ENCODE measurements around the gene DENND11.

DENND11 gene

GRCh38 chr7:141685285-141686023 lies 16.5 kb downstream of the DENND11 start:
- DNase-seq (ENCODE audit: low read depth): no peak

- no peak for DNase-seq (ENCODE audit: low read depth)
These were observed 23.0 kb downstream of the DENND11 start for GRCh38 chr7:141679014-141679413.

GRCh38 chr7:141676618-141677017 lies 25.3 kb downstream of the DENND11 start:
- no peak for DNase-seq (ENCODE audit: low read depth)

- no peak for DNase-seq (ENCODE audit: low read depth)
These were observed 26.3 kb downstream of the DENND11 start for GRCh38 chr7:141675436-141676215.

- DNase-seq (ENCODE audit: low read depth): no peak
These were observed 27.3 kb downstream of the DENND11 start for GRCh38 chr7:141674702-141675101.

GRCh38 chr7:141674171-141674671 lies 27.7 kb downstream of the DENND11 start:
- no peak for DNase-seq (ENCODE audit: low read depth)

- no peak for DNase-seq (ENCODE audit: low read depth)
These were observed 28.6 kb downstream of the DENND11 start for GRCh38 chr7:141673346-141673745.

GRCh38 chr7:141671705-141672496 lies 30.1 kb downstream of the DENND11 start:
- no peak for DNase-seq (ENCODE audit: low read depth)

GRCh38 chr7:141668853-141669252 lies 33.1 kb downstream of the DENND11 start:
- no peak for DNase-seq (ENCODE audit: low read depth)

- DNase-seq (ENCODE audit: low read depth): no peak
These were observed 35.9 kb downstream of the DENND11 start for GRCh38 chr7:141666071-141666470.

- DNase-seq (ENCODE audit: low read depth): no peak
These were observed 36.5 kb downstream of the DENND11 start for GRCh38 chr7:141665208-141666035.

- DNase-seq (ENCODE audit: low read depth): no peak
These were observed 37.5 kb downstream of the DENND11 start for GRCh38 chr7:141664450-141664849.

- DNase-seq (ENCODE audit: low read depth): no peak
These were observed 38.7 kb downstream of the DENND11 start for GRCh38 chr7:141663081-141663849.

GRCh38 chr7:141660259-141660658 lies 41.7 kb downstream of the DENND11 start:
- DNase-seq (ENCODE audit: low read depth): no peak

GRCh38 chr7:141659501-141659900 lies 42.5 kb downstream of the DENND11 start:
- DNase-seq (ENCODE audit: low read depth): no peak

GRCh38 chr7:141654551-141654950 lies 47.4 kb downstream of the DENND11 start:
- DNase-seq (ENCODE audit: low read depth): peak; percentile 48

- DNase-seq (ENCODE audit: low read depth): no peak
These were observed 49.3 kb downstream of the DENND11 start for GRCh38 chr7:141652691-141653090.

Measured in CMK (cell line).